ENCODE measurements around the gene APP.
A peak's percentile ranks its signal among the peaks of the same experiment; 100 is the strongest.

The APP gene

DNA sequence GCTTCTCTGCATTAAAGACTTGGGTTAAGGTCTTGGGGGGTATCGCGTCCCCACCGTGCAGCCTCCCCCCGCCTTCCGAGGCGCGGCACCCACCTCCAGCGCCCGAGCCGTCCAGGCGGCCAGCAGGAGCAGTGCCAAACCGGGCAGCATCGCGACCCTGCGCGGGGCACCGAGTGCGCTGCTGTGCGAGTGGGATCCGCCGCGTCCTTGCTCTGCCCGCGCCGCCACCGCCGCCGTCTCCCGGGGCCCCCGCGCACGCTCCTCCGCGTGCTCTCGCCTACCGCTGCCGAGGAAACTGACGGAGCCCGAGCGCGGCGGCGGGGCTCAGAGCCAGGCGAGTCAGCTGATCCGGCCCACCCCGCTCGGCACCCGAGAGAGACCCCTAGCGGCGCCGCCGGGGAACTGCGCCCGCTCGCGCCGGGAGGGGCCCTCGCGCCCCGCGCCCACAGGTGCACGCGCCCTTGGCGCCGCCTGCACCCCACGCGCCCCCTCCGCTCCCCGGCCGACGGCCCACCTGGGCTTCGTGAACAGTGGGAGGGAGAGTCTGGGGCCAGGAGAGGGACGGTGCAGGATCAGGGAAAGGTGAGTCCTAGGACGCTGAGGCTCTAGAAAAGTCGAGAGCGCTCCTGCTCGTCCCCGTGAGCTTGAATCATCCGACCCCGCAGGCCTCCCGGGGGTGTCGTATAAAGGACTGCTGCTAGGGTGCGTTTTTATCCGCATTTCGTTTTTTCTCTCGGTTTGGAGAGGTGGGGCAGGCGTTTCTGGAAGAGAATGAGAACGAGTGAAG, at the start of gene APP:
Gene APP, minus strand, starts transcription at position 300 of the 787 bp plus-strand sequence. Its CDS starts 150 bp downstream, at position 150.
- peak within 1 kb of the TSS; percentile 86 for H3K27ac Mint-ChIP-seq

DNA sequence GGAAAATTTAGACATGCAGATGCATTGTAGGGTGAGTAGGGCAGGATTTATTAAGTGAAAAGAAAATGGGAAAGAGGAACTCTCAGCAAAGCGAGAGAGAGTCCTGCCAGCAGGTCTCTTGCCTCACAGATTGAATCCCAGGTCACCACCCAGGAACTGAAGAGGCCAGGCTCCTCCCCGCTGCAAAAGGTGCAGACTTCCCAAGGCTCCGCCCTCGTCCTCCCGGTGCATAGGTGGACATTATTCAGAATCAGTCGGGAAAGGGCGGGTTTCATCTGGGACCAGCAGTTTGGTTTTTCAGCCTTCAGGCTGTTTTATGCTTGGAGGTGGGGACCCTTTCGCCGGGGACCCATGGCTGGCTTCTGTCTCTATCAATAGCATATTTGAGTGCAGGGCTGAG, 41.6 kb upstream of the APP start:
- Mint-ChIP-seq H3K4me3 (no peak overlapping the region), H3K9me3 (peaks cover 6% of the 10 kb centered on the region), H3K36me3 (ENCODE audit: low read depth) (no peaks in the 10 kb centered on the region), H3K27me3 (no peaks in the 10 kb centered on the region), H3K4me1 (ENCODE audit: low read depth) (no peaks in the 10 kb centered on the region), H3K27ac (no peak overlapping the region)
- intact Hi-C loops (cut with micrococcal nuclease), result no loop called here

More for the DNA sequence above, at the start of gene APP:
- intact Hi-C loops (cut with micrococcal nuclease), result loop anchor here (2.0 to 5.0 kb wide), 2 partner anchors 273 to 288 kb away; no protein-coding TSS in a partner anchor
- Mint-ChIP-seq H3K27me3 (peaks cover 14% of the 10 kb centered on the region), H3K9me3 (no peaks in the 10 kb centered on the region), H3K4me1 (ENCODE audit: low read depth) (peaks cover 42% of the 10 kb centered on the region), H3K4me3 (peak within 1 kb of the TSS; percentile 92), H3K36me3 (ENCODE audit: low read depth) (peaks cover 20% of the 10 kb centered on the region)

DNA sequence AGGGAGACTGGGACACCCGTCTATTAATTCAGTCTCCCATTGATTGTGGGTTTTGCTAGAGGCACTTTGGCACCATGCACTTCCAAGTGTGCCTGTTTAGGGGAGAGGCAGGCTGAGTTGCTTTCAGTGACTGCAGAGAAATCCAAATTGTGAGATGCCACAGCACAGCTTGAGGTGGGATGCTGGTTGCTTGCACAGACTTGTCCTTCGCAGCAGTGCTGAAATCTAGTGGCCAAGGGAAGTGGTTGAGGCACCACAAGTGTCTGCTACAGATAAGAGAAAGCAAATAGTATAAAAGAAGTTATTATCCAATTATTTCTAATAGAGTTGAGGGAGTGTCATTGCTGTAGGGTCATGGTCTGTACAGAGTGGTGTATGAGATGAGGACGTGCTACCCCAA, 40.0 kb upstream of the APP start:
- H3K27ac Mint-ChIP-seq, result no peak overlapping the region
- no peak overlapping the region for H3K4me3 Mint-ChIP-seq
- H3K9me3 Mint-ChIP-seq, result no peaks in the 10 kb centered on the region
- no peaks in the 10 kb centered on the region for H3K27me3 Mint-ChIP-seq
- H3K36me3 Mint-ChIP-seq (ENCODE audit: low read depth), result no peaks in the 10 kb centered on the region
- intact Hi-C loops (cut with micrococcal nuclease), result no loop called here
- H3K4me1 Mint-ChIP-seq (ENCODE audit: low read depth), result no peaks in the 10 kb centered on the region

DNA sequence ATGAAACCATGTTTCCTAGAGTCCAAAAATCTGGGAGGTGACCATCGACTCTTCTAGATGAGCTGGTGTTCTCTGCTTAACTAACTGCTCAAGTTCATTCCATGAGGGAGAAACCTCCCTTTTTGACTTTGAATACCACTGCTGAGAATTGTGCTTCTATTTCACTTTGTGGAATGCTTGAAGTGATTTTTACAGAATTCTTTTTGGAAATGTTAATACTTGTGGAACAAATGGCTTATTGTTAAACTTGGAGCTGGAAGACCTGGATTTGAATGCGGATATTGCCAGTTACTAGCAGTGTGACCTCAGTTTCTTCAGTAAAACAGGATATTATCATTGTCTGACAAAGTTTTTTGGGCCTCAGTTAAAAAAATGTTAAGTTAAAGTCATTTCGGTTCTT, 36.5 kb upstream of the APP start:
- Mint-ChIP-seq H3K27me3 (no peaks in the 10 kb centered on the region), H3K9me3 (no peaks in the 10 kb centered on the region), H3K36me3 (ENCODE audit: low read depth) (no peaks in the 10 kb centered on the region), H3K4me3 (no peak overlapping the region), H3K27ac (no peak overlapping the region), H3K4me1 (ENCODE audit: low read depth) (no peaks in the 10 kb centered on the region)
- intact Hi-C loops (cut with micrococcal nuclease), result no loop called here

DNA sequence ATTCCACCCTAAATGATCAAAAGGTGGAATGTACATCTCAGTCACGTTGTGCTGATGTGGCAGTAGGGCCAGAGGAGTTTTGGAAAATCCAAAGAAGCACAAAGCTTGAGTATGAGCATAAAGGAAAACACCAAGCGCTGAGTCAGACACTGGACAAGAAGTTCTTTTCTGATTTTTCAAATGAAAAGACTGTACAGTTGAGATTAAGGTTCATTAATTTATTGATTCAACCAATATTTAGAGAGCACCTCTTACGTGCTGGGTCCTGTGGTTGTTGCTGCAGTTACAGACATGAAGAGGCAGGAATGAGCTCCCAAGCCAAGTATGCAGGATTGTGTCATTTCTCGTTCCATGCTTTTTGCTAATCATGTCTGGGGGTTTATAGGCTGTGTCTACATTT, 28.9 kb upstream of the APP start:
- Mint-ChIP-seq H3K36me3 (ENCODE audit: low read depth) (no peaks in the 10 kb centered on the region), H3K4me1 (ENCODE audit: low read depth) (no peaks in the 10 kb centered on the region), H3K27ac (no peak overlapping the region), H3K9me3 (no peaks in the 10 kb centered on the region), H3K27me3 (no peaks in the 10 kb centered on the region), H3K4me3 (no peak overlapping the region)
- intact Hi-C loops (cut with micrococcal nuclease), result no loop called here

DNA sequence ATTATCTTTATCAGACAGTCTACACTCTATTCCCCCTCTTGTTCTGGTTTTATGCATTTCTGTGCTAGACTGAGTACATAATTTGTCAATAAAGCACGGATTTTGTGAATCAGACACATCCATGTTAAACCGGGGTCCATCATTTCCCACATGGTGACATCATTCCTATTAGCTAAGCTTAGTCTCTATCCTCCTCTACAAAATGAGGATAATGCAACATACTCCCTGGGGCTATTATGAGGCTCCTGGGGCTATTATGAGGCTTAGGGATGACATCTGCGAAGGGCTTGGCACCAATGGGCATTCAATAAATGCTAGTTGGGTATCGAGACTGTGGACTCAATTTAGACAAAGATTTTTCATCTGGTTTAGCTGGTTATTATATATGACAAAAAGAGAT, 25.1 kb upstream of the APP start:
- intact Hi-C loops (cut with micrococcal nuclease), result no loop called here
- Mint-ChIP-seq H3K36me3 (ENCODE audit: low read depth) (no peaks in the 10 kb centered on the region), H3K4me3 (no peak overlapping the region), H3K4me1 (ENCODE audit: low read depth) (no peaks in the 10 kb centered on the region), H3K27me3 (no peaks in the 10 kb centered on the region), H3K27ac (no peak overlapping the region), H3K9me3 (no peaks in the 10 kb centered on the region)

DNA sequence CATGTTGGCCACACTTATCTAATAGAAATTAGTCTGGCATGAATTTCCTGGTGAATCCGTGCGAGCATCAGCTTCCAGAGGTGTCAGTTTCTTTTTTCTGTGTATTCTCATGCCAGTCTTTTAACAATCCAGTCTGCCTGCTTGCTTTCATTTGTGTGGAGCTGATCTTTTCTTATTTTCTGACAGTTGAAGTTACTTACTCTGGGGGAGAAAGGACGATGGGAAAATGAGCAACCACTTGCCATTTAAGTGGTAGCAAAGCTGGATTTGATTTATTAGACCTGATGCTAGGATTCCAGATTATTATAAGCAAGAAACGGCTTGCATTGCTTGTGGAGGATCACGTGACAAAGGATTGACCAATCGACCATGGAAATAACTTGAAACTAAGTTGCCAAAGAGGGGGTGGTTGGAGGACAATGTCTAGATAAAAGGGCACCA, 24.3 kb upstream of the APP start:
- no peaks in the 10 kb centered on the region for H3K9me3 Mint-ChIP-seq
- H3K36me3 Mint-ChIP-seq (ENCODE audit: low read depth), result no peaks in the 10 kb centered on the region
- H3K27ac Mint-ChIP-seq, result no peak overlapping the region
- intact Hi-C loops (cut with micrococcal nuclease), result no loop called here
- H3K4me1 Mint-ChIP-seq (ENCODE audit: low read depth), result no peaks in the 10 kb centered on the region
- H3K27me3 Mint-ChIP-seq, result no peaks in the 10 kb centered on the region
- no peak overlapping the region for H3K4me3 Mint-ChIP-seq

DNA sequence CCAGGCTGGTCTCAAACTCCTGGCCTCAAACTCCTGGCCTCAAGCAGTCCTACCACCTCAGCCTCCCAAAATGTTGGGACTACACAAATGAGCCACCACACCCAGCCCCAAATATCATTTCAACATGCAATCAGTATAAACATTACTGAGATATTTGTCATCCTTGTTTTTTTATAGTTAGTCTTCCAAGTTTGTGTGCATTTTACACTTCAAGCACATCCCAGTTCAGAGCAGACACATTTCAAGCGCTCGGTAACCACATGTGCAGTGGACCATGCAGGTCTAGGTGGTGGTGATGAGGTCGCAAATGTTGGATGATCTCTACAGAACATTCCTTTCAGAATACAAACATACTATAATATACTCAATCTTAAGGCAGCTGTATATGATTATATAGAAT, 23.8 kb upstream of the APP start:
- Mint-ChIP-seq H3K27ac (no peak overlapping the region), H3K4me3 (no peak overlapping the region), H3K36me3 (ENCODE audit: low read depth) (no peaks in the 10 kb centered on the region), H3K4me1 (ENCODE audit: low read depth) (no peaks in the 10 kb centered on the region), H3K27me3 (no peaks in the 10 kb centered on the region), H3K9me3 (no peaks in the 10 kb centered on the region)
- intact Hi-C loops (cut with micrococcal nuclease), result no loop called here

DNA sequence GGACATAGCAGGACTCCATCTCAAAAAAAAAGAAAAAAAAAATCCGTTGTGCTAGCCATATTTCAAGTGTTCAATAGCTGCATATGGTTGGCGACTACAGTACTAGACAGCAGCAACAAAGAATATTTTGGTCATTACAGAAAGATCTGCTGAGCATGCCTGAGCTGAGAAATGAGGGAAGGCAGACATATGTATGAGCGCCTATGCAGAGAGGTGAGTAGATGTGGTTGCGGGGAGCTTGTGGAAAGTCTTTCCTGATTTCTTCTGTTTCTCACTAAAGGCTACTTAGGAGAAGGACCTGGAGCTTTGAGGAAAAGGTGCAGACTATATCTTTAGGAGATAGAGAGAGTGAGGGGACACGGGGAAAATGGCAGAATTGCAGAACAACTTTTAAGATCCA, 21.0 kb upstream of the APP start:
- Mint-ChIP-seq H3K4me1 (ENCODE audit: low read depth) (no peaks in the 10 kb centered on the region), H3K36me3 (ENCODE audit: low read depth) (no peaks in the 10 kb centered on the region), H3K9me3 (no peaks in the 10 kb centered on the region), H3K27me3 (no peaks in the 10 kb centered on the region), H3K4me3 (no peak overlapping the region), H3K27ac (no peak overlapping the region)
- intact Hi-C loops (cut with micrococcal nuclease), result no loop called here

DNA sequence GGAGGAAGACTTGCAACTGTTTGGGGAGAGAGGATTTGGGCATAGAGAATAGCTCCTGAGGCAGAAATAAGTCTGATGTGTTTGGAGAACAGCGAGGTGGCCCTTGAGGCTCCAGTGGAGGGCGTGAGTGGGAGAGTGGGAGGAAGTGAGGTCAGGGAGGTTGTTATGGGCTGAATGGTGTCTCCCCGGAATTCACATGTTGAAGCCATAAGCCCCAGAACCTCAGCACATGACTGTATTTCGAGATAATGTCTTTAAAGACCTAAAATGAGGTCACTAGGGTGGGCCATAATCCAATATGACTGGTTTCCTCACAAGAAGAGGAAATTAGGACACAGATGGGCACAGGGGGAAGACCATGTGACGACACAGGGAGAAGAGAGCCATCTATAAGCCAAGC, 17.9 kb upstream of the APP start:
- Mint-ChIP-seq H3K27me3 (no peaks in the 10 kb centered on the region), H3K9me3 (peaks cover 7% of the 10 kb centered on the region), H3K27ac (no peak overlapping the region)

DNA sequence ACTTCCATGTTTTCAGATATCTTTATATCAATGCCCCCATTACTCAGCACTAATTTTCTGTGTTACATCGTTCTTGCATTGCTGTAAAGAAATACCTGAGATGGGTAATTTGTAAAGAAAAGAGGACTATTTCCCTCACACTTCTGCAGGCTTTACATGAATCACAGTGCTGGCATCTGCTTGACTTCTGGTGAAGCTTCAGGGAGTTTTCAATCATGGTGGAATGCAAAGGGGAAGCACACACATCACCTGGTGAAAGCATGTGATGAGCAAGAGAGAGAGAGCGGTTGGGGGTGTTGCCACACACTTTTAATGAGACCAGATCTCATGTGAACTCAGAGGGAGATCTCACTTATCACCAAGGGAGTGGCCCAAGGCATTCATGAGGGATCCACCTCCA, 14.9 kb upstream of the APP start:
- H3K27me3 Mint-ChIP-seq, result no peaks in the 10 kb centered on the region
- no peaks in the 10 kb centered on the region for H3K4me1 Mint-ChIP-seq (ENCODE audit: low read depth)
- H3K9me3 Mint-ChIP-seq, result peaks cover 7% of the 10 kb centered on the region
- intact Hi-C loops (cut with micrococcal nuclease), result no loop called here
- no peak overlapping the region for H3K27ac Mint-ChIP-seq
- no peak overlapping the region for H3K4me3 Mint-ChIP-seq
- no peaks in the 10 kb centered on the region for H3K36me3 Mint-ChIP-seq (ENCODE audit: low read depth)

More for the DNA sequence above, 17.9 kb upstream of the APP start:
- intact Hi-C loops (cut with micrococcal nuclease), result no loop called here
- Mint-ChIP-seq H3K36me3 (ENCODE audit: low read depth) (no peaks in the 10 kb centered on the region), H3K4me3 (no peak overlapping the region), H3K4me1 (ENCODE audit: low read depth) (no peaks in the 10 kb centered on the region)

DNA sequence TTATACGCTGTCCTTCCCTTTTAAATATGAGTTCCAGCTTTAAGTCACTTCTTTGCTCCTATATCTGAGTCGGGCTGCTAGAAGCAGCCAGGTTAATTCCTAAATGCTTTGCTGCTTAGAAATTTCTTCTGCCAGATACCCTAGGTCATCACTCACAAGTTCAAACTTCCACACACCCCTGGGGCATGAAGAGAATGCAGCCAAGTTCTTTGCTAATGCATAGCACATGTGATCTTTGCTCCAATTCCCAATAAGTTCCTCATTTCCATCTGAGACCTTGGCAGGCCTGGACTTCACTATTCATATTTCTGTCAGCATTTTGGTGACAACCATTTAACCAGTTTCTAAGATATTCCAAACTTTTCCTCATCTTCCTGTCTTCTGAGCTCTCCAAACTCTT, 14.5 kb upstream of the APP start:
- intact Hi-C loops (cut with micrococcal nuclease), result no loop called here
- Mint-ChIP-seq H3K4me3 (no peak overlapping the region), H3K9me3 (peaks cover 7% of the 10 kb centered on the region), H3K36me3 (ENCODE audit: low read depth) (no peaks in the 10 kb centered on the region), H3K4me1 (ENCODE audit: low read depth) (no peaks in the 10 kb centered on the region), H3K27ac (no peak overlapping the region), H3K27me3 (no peaks in the 10 kb centered on the region)

DNA sequence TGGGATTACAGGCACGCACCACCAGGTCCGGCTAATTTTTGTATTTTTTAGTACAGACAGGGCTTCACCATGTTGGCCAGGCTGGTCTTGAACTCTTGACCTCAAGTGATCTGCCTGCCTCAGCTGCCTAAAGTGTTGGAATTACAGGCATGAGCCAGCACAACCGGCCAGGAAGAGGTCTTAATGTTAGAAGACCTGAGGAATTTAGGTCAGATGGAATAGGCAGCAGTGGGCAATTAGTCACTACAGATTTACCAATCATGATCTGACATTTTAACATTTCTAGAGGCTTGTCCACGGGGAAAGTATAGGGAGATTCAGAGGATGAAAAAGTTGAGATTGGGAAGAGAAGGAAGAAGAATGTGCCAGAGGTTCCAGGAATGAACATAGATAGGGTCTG, 8.9 kb upstream of the APP start:
- H3K9me3 Mint-ChIP-seq, result no peaks in the 10 kb centered on the region
- no peaks in the 10 kb centered on the region for H3K36me3 Mint-ChIP-seq (ENCODE audit: low read depth)
- no peak overlapping the region for H3K4me3 Mint-ChIP-seq
- intact Hi-C loops (cut with micrococcal nuclease), result no loop called here
- no peaks in the 10 kb centered on the region for H3K27me3 Mint-ChIP-seq
- H3K27ac Mint-ChIP-seq, result no peak overlapping the region
- H3K4me1 Mint-ChIP-seq (ENCODE audit: low read depth), result no peaks in the 10 kb centered on the region

DNA sequence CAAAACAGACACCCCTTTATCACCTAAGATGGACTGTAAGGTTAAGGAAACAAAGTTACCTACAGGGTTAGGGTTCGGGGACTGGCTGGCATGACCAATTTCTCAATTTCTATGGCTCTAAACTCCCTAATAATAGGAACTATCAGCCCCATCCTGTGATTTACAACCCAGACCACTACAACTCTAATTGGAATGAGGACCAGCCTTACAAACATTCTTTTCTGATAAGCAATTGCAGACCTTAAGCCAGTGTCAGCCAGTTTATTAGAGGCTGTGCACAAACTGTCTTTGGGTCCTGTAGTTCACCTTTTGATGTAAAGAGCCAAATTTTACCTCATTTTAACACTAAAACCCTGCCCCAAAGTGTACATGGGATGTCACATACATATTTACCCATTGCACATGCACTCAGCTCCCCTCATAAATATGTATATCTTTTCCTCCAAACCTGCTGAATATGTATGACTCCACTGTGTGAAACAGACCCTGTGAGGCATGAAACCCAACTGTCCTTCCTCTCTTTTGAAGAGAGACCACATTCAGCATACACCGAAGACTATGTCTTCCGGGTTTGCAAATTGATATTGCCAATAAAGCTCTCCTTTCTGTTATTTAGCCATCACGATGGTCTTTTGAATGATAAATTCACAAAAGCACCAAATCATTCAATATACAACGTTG, 7.3 kb upstream of the APP start:
- Mint-ChIP-seq H3K36me3 (ENCODE audit: low read depth) (no peaks in the 10 kb centered on the region), H3K9me3 (no peaks in the 10 kb centered on the region), H3K4me3 (no peak overlapping the region), H3K27me3 (peaks cover 3% of the 10 kb centered on the region), H3K27ac (no peak overlapping the region), H3K4me1 (ENCODE audit: low read depth) (no peaks in the 10 kb centered on the region)
- intact Hi-C loops (cut with micrococcal nuclease), result no loop called here
